Measurements from ENCODE around the gene ACKR2. TPM values are rescaled to one million over a fixed set of nuclear protein-coding genes. Genes with fewer than 3 reads are reported as not detected.

Gene ACKR2
- total RNA-seq, 1 donor, result under 0.01 TPM

DNA sequence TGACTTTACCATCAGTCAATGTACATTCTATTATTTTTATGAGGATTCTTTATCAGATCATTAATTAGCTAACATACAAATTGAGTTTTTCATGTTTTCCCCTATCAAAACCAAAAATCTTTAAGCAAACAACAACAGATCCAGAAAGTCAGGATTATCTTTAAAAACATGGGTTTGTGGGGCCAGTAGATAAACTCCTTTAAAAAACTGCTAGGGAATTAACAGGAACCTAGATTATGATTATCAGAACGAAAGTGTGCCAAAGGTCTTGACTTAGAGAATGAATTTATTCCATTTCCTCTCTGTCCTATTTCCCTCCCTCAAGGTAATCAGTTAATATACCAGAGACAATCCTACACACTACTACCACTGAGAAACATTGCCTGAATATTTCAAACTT is 23.0 kb upstream of the ACKR2 start:
- TF ChIP-seq, protein P1, sequence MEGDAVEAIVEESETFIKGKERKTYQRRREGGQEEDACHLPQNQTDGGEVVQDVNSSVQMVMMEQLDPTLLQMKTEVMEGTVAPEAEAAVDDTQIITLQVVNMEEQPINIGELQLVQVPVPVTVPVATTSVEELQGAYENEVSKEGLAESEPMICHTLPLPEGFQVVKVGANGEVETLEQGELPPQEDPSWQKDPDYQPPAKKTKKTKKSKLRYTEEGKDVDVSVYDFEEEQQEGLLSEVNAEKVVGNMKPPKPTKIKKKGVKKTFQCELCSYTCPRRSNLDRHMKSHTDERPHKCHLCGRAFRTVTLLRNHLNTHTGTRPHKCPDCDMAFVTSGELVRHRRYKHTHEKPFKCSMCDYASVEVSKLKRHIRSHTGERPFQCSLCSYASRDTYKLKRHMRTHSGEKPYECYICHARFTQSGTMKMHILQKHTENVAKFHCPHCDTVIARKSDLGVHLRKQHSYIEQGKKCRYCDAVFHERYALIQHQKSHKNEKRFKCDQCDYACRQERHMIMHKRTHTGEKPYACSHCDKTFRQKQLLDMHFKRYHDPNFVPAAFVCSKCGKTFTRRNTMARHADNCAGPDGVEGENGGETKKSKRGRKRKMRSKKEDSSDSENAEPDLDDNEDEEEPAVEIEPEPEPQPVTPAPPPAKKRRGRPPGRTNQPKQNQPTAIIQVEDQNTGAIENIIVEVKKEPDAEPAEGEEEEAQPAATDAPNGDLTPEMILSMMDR (IDR thresholded peaks at IDR 0.05; ENCODE audit: insufficient read depth, low read depth, low read length), result no peak
- H3K4me3 ChIP-seq (ENCODE audit: low read depth, low read length), result no peak overlapping the region
- DNase-seq (ENCODE audit: low read depth), result no peak

DNA sequence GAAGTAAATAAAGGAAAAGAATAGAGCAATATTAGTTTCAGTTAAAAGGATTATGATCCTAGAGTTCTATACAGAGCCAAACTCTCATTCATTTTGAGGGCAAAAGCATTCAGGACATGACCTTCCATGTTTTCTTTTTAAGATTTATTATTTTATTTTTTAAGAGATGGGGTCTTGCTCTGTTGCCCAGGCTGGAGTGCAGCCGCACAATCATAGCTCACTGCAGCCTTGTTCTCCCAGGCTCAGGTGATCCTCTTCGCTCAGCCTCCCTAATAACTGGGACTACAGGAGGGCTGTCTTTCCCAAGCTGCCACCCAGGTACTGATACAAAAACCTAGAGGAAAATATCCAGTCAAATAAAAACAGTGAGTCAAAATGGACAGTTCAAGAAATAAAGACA is 22.6 kb upstream of the ACKR2 start:
- TF ChIP-seq, protein P1 (IDR thresholded peaks at IDR 0.05; ENCODE audit: insufficient read depth, low read depth, low read length), result no peak
- no peak overlapping the region for H3K4me3 ChIP-seq (ENCODE audit: low read depth, low read length)
- no peak for DNase-seq (ENCODE audit: low read depth)

DNA sequence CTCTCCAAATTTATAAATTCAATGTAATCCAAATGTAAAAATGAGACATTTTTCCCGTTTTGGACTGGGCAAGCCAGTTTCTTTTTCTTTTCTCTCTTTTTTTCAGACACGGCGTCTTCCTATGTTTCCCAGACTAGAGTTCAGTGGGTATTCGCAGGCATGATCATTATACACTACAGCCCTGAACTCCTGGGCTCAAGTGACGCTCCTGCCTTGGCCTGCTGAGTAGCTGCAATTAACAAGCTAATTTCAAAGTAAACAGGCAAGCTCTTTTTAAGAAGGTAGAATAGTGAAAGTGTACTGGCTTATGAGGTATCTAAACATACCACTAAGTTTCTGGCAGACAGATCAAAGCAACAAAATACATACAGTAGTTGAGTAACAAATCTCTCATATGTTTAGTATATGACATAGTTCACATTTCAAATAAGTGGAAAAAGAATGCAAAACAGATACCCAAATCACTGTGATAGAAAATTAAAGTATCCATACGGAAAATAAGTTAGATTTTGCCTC is 18.5 kb upstream of the ACKR2 start:
- peak; percentile 8 for DNase-seq (ENCODE audit: low read depth)
- TF ChIP-seq, protein P1 (IDR thresholded peaks at IDR 0.05; ENCODE audit: insufficient read depth, low read depth, low read length), result no peak
- no peak overlapping the region for H3K4me3 ChIP-seq (ENCODE audit: low read depth, low read length)

DNA sequence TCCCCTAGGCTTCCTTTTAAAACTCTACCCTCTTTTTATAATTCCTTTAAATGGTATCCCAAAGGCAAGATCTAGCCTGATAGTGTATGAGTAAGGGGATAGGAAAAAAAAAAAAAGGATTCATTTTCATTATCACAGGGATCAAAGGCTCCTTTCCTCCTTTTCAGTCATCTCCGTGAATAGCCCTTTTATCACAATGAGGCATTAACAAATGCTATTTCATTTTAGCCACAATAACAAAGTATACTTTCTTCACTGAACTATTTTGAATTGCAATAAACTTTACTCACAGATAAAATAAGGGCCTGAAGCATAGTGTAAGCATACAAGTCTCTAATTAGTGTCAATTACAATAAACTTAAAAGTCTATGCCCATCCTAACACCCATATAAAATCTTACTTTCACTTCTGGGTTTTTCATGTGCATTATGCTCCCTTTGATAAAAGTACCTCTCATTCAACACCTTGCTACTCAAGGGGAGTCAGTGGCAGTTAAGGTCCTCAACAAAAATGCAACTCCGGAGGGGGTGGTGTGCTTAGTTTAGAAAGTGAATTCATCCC is 13.5 kb upstream of the ACKR2 start:
- no peak overlapping the region for H3K4me3 ChIP-seq (ENCODE audit: low read depth, low read length)
- TF ChIP-seq, protein P1 (IDR thresholded peaks at IDR 0.05; ENCODE audit: insufficient read depth, low read depth, low read length), result no peak
- DNase-seq (ENCODE audit: low read depth), result no peak

DNA sequence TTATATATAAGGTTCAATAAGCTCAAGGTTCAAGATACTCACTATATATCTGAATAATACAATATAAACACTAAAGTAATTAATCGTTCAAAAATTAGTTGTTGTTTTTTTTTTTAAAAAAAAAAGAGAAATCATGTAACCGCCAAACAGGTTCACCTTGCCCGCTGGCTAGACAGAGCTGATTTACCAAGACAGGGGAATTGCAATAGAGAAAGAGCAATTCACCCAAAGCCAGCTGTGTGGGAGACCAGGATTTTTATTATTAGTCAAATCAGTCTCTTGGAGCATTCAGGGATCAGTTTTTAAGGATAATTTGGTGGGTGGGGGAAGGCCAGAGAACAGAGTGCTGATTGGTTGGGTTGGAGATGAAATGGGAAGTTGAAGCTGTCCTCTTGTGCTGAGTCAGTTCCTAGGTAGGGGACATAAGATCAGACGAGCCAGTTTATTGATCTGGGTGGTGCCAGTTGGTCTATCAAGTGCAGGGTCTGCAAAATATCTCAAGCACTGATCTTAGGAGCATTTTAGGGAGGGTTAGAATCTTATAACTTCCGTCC is 12.8 kb upstream of the ACKR2 start:
- DNase-seq (ENCODE audit: low read depth), result no peak
- TF ChIP-seq, protein P1 (IDR thresholded peaks at IDR 0.05; ENCODE audit: insufficient read depth, low read depth, low read length), result no peak
- no peak overlapping the region for H3K4me3 ChIP-seq (ENCODE audit: low read depth, low read length)

DNA sequence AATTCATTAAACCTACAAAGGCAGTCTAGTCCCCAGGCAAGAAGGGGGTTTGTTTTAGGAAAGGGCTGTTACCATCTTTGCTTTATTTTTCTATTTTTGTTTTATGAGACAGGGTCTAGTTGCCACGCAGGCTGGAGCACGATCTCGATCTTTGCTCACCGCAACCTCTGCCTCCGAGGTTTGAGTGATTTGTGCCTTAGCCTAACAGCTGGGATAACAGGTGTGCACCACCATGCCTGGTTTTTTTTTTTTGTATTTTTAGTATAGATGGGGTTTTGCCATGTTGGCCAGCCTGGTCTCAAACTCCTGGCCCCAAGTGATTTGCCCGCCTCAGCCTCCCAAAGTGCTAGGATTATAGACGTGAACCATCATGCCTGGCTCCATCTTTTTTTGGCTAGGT is 9.9 kb upstream of the ACKR2 start:
- H3K4me3 ChIP-seq (ENCODE audit: low read depth, low read length), result no peak overlapping the region
- TF ChIP-seq, protein P1 (IDR thresholded peaks at IDR 0.05; ENCODE audit: insufficient read depth, low read depth, low read length), result no peak
- DNase-seq (ENCODE audit: low read depth), result no peak

DNA sequence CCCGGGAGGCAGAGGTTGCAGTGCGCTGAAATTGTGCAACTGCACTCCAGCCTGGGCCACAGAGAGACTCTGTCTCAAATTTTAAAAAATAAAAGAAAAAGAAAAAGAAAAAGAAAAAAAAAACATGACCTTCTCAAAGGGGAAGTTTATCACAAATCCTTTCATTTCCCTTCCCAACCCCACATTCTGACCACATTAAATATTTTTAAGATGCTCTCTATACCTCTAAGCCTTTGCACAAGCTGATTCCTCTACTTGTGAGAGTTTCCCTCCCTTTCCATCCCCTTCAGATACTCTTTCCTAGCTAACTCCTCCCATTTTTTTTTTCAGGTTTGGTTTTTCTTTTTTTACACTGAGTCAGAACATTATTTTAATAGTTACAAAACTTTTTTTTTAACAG is 9.0 kb upstream of the ACKR2 start:
- TF ChIP-seq, protein P1 (IDR thresholded peaks at IDR 0.05; ENCODE audit: insufficient read depth, low read depth, low read length), result no peak
- DNase-seq (ENCODE audit: low read depth), result no peak
- H3K4me3 ChIP-seq (ENCODE audit: low read depth, low read length), result no peak overlapping the region
